Measurements from ENCODE around the gene NFIA.

NFIA gene

DNA sequence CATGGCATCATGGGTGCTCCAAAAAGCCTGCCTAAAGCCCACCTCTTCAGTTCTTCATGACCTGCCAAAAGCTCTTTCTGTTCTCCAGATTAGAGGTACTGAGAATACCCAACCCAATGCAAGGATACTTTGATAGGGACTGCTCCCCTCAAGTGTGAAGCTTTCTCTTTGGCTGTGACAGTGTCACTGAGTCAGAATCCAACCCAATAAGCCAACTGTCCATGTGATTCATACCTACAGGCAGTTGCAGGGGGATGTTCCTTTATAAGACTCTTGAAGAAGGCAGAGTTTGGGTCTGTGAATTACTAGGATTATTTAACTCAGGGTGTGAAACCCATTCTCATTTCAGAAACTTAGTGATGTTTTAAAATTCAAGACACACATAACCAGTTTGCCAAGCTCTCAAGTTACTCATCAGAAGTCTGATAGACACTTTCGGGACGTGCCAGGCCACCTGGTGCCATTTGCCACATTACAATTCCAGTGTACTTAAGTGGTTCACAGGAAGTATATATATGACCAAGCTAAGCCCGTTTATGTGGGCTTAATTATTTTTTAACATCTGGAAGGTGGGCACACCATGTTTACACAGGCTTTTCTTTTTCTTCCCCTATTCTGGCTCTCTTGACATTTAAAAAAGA lies 265.8 kb downstream of the NFIA start:
- no peak for DNase-seq

GRCh38 chr1:61352845-61353435 lies 270.6 kb downstream of the NFIA start:
- DNase-seq: no peak

DNA sequence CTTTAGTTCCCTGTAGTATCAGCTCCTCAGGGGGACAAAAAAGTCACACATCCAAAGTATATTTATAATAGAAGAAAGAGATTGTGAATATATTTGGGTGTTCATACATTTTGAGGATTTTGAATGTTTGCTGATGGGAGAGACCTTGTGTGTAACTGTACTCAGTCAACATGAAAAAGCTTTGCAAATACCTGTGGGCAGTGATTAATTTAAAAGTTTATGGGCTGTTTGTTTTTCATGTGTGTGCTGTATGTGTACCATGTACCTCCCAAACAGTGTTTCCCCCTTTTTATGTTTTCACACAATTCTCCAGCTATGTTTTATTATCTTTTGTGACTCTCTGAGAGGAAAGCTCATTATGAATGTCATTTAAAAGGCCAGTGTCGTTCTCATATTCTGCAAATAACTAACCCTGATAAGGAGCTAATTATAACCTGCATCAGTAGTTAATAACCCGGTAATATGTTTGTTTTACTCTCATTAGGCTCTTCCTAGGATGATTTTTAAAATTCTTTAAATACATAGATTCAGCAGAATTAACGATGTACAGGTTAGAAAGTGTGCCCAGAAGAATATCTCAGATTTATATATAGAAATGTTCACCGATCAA lies 271.5 kb downstream of the NFIA start:
- DNase-seq: no peak

- no peak for DNase-seq
Observed at GRCh38 chr1:61356016-61356415, 273.7 kb downstream of the NFIA start.

- DNase-seq: no peak
Observed at GRCh38 chr1:61356995-61357394, 274.6 kb downstream of the NFIA start.

- no peak for DNase-seq
Observed at GRCh38 chr1:61357539-61357938, 275.2 kb downstream of the NFIA start.

DNA sequence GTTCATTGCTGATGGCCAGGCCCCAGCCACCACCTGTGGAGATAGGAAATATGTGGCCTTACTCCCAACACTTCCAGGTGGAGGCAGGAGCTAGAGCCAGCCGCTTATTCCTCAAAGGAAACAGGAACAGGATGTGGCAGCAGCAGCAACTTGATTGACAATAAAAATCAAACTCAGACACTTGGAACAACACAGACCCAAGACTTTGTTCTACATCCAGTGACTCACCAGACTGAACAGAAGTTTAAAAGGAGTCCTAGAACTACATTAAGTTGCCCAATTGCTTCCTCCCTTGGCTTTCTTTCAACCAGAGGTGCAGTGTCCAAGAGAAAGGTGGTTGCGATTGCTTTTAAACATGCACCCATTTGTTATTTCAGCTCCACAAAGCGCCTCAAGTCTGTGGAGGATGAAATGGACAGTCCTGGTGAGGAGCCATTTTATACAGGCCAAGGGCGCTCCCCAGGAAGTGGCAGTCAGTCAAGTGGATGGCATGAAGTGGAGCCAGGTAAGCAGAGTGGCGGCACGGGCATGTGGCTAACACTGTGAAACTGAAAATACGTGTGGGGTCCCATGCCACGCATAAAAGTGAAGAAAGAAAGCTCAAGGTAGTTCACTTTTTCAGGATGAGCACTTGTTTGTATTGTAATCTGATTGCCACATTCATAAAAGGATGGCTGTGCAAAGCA lies 276.6 kb downstream of the NFIA start:
- no peak for DNase-seq

- DNase-seq: no peak
Observed at GRCh38 chr1:61361931-61362330, 279.6 kb downstream of the NFIA start.

DNA sequence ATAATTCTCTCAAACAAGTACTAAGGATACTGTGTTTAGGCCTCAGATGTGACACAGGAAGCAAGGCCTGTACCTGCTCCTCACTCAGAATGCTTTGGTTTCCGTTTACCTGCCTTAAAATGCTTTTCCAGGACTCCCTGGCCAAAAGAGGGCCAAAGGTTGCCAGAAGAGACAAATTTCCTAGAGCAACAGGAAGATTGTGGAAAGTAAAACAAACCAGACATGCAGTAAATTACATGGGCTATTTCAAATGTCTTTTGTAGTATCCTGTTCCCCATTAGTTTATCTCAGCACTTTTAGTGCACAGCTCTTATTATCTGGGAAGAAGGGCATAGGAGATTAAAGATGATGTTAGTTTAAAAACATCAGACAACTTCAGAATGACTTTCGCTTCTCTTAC lies 280.0 kb downstream of the NFIA start:
- no peak for DNase-seq

DNA sequence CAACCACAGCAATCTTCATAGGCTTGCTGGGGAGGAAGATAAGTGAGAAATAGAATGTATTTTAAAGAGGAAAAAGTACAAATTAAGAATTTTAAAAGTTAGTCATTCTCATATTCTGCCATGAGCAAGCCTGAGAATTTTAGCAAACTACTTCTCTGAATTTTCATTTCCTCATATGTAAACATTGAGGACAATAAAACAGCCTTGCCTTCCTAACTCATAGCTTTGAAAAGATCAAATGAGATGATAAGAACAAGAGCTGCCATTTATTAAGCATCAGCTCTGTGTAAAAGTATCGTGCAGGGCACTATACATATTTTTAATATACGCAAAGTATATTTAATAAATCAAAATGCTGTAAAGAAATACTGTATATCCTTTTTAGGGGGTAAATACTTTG lies 286.0 kb downstream of the NFIA start:
- DNase-seq: no peak

DNA sequence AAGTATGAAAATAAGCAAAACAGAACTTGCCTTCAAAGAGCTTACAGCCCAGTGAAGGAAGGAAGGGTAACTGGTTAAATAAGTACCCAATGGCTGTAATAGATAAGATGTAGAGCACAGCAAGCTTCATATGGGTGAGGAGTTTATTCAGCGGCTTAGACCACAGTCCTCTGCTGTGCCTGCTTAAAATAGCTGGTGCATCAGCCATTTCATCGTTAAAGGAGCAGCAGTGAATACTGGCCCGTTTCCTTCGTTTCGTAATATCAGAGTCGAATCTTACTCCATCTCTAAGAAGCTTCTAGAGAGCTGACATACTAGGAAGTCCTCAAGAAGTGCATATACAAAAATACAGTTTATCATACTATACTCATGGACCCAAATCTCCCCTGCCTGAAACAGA lies 286.5 kb downstream of the NFIA start:
- no peak for DNase-seq

GRCh38 chr1:61370177-61370912 lies 288.0 kb downstream of the NFIA start:
- DNase-seq: no peak

DNA sequence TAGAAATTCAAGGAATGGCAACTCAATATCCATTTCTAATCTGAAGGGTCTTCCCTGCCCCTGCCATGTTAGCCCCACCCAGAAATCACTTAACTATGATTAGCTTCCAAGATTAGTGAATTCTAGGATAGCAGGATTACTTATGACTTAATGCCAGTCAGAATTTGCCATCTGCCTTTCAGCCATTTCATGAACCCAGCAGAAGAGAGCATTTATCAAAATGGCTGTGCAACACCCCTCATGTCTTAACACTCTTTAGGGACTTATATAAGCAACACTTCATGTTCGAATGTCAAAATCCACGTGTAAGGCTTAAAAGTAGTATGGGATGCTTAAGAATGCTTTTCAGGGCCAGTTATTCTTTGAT lies 288.5 kb downstream of the NFIA start:
- DNase-seq: no peak

GRCh38 chr1:61372944-61373343 lies 290.6 kb downstream of the NFIA start:
- DNase-seq: no peak

- DNase-seq: no peak
Observed at GRCh38 chr1:61374156-61374555, 291.8 kb downstream of the NFIA start.

DNA sequence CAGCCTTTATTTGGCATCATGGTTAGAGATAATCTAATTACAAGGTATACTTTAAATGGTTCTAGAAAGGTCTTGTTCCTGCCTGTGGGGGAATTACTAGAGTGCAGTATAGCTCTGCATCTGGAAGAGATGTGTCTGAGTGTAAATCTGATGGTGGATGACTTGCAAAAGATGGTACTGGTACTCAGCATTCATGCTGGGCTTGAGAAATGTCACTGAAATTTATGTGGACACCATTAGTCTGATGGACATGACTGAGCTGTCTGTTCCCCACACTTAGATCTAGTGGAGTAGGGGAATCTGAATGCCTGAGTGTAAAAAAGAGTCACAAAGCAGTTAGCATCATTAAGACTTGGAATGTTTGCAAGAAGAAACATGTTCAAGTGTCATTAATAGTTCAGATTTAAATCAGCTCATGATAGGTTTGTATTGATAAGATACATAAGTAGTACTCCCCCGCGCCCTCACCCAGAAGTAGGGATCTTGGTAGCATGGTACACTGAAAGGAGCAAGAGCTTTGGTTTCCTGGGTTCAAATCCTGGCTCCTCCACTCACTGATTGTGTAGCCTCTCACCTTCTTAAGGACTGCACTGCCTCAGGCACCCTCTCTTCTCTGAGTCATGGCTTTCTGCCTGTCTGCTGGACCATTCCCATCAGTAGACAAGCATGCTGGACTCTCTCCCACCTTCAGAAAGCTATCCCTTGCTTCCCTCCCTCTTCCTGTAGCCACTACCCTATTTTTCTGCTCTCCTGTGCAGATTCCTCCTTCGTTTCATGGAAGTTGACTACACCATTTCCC lies 292.9 kb downstream of the NFIA start:
- no peak for DNase-seq

GRCh38 chr1:61376151-61376550 lies 293.8 kb downstream of the NFIA start:
- no peak for DNase-seq

DNA sequence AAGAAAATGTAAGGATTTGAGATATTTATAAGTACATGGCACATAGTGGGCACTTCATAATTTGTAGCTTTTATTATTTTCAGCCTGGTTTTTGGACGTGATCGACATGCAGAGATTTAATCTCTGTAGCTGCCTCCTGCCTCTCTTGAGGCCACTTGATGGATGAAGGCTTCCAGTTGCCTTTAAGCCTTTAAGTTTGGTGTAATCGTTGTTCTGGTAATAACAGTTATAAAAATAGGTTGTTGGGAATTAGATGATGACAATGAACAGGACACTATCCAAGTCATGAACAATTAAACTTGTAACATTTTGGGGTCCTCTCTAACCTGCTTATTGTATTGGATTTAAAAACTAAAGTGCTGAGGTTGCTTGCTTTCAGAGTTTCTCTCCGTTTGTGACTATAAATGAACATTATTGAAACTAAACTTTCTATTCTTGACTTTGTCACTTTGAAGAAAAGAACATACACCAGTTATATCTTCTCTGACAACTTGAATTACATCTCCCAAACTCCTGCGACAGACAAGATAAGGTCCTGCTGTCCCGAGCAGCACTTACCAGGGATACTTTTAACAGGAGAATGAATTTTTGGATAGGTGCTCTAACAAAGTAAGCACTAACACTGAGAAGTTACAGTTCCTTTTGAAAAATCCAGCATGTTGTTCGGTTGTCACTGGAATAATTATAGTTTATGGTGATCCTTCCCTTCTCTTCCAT lies 295.0 kb downstream of the NFIA start:
- DNase-seq: no peak

DNA sequence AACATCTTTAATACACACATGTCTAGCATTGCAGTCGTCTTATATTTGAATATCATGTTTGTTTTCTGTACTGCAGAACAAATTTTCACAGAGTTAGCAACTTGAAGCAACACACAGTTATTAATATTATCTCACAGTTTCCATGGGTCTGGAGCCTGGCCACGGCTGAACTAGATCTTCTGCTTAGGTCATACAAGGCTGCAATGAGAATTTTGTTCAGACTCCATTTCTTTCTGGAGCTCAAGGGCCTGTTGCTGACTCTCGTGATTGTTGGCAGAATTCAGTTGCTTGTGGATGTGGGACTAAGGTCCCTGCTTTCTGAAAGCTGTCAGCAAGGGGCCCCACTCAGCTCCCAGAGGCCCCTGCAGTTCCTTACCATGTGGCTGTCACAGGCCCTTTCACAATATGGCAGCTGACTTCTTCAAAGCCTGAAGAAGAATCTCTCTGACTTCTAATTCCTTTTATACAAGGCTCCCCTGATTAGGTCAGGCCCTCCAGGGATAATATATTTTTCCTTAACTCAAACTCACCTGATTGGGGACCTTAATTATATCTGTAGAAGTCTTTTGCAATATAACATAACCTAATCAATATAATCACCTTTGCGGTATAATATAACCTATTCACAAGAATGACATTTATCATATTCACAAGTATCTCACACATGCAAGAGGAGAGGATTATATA lies 296.3 kb downstream of the NFIA start:
- no peak for DNase-seq

DNA sequence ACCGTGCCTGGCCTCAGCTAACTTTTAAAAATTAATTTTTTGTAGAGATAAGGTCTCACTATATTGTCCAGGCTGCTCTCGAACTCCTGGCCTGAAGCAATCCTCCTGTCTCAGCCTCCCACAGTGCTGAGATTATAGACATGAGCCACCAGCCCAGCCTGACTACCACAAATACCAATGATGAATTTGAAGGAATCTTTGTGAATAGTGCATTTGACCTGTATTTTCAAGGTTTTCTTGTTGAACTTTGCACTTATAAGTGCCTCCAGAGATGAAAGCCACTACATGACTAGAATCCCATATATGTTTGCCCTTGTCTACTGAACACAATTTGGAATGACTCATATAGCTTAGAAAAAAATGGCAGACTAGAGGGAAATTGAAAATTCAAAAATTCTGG lies 297.3 kb downstream of the NFIA start:
- DNase-seq: no peak

DNA sequence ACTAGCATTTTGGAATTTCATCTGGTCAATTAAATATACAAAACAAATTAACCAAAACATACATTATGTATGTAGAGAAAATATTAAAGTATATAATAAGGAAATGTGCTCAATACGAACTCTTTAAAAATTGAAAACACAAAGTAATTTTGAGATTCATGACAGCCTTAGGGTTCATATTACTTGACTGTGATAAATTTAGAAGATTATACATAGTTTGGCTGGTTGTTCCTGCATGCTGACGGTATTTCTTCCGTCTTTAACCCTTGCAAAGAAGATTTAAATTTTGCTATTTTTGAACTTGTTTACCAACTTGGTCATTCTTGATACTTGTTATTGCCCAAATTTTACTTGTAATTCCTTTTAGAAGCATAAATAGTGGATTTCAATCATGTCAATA lies 298.2 kb downstream of the NFIA start:
- DNase-seq: no peak
